ENCODE data around the gene FAM53A.

The FAM53A gene

GRCh38 chr4:1723131-1723801 is 39.2 kb upstream of the FAM53A start:
- H3K4me1 ChIP-seq (ENCODE audit: control insufficient read depth in 5 of 5, insufficient read depth in 5 of 5, low read length in 5 of 5) = peaks cover 2 to 67% (median 56%) of the 10 kb centered on the region in 5 donors
- H3K9me3 ChIP-seq (ENCODE audit: control insufficient read depth in 5 of 5, low read length in 5 of 5) = no peaks in the 10 kb centered on the region
- H3K36me3 ChIP-seq (ENCODE audit: control insufficient read depth in 5 of 5, insufficient read depth in 5 of 5, low read length in 5 of 5) = peaks cover 0 to 18% (median 8%) of the 10 kb centered on the region in 5 donors
- H3K4me3 ChIP-seq (ENCODE audit: low read depth in 1 of 5, low read length in 5 of 5) = peak overlapping the region in 1 of 5 donors; percentile 59
- no peak overlapping the region for H3K27ac ChIP-seq (ENCODE audit: low read depth, low read length)
- H3K27me3 ChIP-seq (ENCODE audit: control insufficient read depth in 5 of 5, insufficient read depth in 4 of 5, low read length in 5 of 5) = no peaks in the 10 kb centered on the region
- H3K9ac ChIP-seq (ENCODE audit: low read length in 5 of 5) = peak overlapping the region in 1 of 5 donors; percentile 35

- Histone ChIP-seq H3K4me1 (ENCODE audit: control insufficient read depth in 5 of 5, insufficient read depth in 5 of 5, low read length in 5 of 5) (peaks cover 2 to 66% (median 52%) of the 10 kb centered on the region in 5 donors), H3K9me3 (ENCODE audit: control insufficient read depth in 5 of 5, low read length in 5 of 5) (no peaks in the 10 kb centered on the region), H3K9ac (ENCODE audit: low read length in 5 of 5) (peak overlapping the region in 1 of 5 donors; percentile 53), H3K4me3 (ENCODE audit: low read depth in 1 of 5, low read length in 5 of 5) (no peak overlapping the region), H3K27me3 (ENCODE audit: control insufficient read depth in 5 of 5, insufficient read depth in 4 of 5, low read length in 5 of 5) (no peaks in the 10 kb centered on the region), H3K27ac (ENCODE audit: low read depth, low read length) (no peak overlapping the region), H3K36me3 (ENCODE audit: control insufficient read depth in 5 of 5, insufficient read depth in 5 of 5, low read length in 5 of 5) (peaks cover 0 to 21% (median 12%) of the 10 kb centered on the region in 5 donors)
Observed at GRCh38 chr4:1722551-1723118, 38.5 kb upstream of the FAM53A start.

DNA sequence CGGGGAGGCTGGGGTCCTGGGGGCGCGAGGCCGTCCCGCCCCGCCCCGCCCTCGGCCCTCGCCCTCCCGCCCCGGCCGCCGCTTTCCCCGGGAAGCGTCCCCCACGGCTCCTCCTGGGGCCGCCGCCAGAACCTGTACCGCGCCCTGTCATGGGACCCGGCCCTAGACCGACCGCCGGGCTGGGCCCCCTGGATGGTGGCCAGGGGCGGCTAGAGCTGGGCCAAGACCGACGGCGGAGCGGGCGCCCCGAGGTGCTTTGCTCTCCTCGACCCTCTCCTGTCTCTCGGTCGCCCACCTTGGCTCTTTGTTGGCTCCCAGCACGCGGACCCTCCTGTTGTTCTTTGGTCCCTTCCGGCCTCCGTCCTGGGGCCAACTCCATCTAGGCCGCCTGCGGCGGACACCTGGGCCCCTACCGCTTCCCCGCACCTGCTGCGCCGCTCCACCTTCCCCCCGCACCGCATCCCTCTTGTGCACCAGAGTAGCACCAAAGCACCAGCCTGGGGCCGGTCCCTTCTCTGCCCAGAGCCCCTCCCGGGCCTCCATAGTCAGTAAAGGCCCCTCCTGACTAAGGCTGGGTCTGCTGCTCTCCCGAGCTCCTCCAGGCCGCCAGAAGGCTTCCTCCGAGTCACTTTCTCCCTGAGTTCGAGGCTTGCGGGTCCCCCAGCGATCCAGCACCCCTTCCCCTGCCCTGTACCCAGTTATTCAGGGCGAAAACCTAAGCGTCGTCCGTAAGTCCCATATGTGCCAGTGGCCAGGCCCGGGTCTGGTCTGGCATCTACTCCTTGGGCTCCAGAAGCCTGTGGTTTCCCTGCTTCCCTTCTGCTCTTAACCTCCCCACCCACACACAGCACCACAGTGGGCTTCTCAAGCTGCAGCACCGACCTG is 37.8 kb upstream of the FAM53A start:
- Histone ChIP-seq H3K36me3 (ENCODE audit: control insufficient read depth in 5 of 5, insufficient read depth in 5 of 5, low read length in 5 of 5) (peaks cover 0 to 29% (median 15%) of the 10 kb centered on the region in 5 donors), H3K4me3 (ENCODE audit: low read depth in 1 of 5, low read length in 5 of 5) (peak overlapping the region in 3 of 5 donors; percentile 39 to 84 (median 48)), H3K4me1 (ENCODE audit: control insufficient read depth in 5 of 5, insufficient read depth in 5 of 5, low read length in 5 of 5) (peaks cover 2 to 59% (median 47%) of the 10 kb centered on the region in 5 donors), H3K27ac (ENCODE audit: low read depth, low read length) (no peak overlapping the region), H3K9me3 (ENCODE audit: control insufficient read depth in 5 of 5, low read length in 5 of 5) (no peaks in the 10 kb centered on the region), H3K9ac (ENCODE audit: low read length in 5 of 5) (peak overlapping the region in 3 of 5 donors; percentile 0 to 53 (median 47)), H3K27me3 (ENCODE audit: control insufficient read depth in 5 of 5, insufficient read depth in 4 of 5, low read length in 5 of 5) (no peaks in the 10 kb centered on the region)

- no peaks in the 10 kb centered on the region for H3K27me3 ChIP-seq (ENCODE audit: control insufficient read depth in 5 of 5, insufficient read depth in 4 of 5, low read length in 5 of 5)
- peaks cover 0 to 36% (median 21%) of the 10 kb centered on the region in 5 donors for H3K36me3 ChIP-seq (ENCODE audit: control insufficient read depth in 5 of 5, insufficient read depth in 5 of 5, low read length in 5 of 5)
- H3K27ac ChIP-seq (ENCODE audit: low read depth, low read length) = peak within 1 kb of the TSS; percentile 72
- no peaks in the 10 kb centered on the region for H3K9me3 ChIP-seq (ENCODE audit: control insufficient read depth in 5 of 5, low read length in 5 of 5)
- H3K4me1 ChIP-seq (ENCODE audit: control insufficient read depth in 5 of 5, insufficient read depth in 5 of 5, low read length in 5 of 5) = peaks cover 2 to 51% (median 40%) of the 10 kb centered on the region in 5 donors
- H3K9ac ChIP-seq (ENCODE audit: low read length in 5 of 5) = peak within 1 kb of the TSS in 4 of 5 donors; percentile 70 to 90 (median 84)
- peak within 1 kb of the TSS; percentile 64 to 88 (median 79) for H3K4me3 ChIP-seq (ENCODE audit: low read depth in 1 of 5, low read length in 5 of 5)
Observed at GRCh38 chr4:1721003-1721665, 37.0 kb upstream of the FAM53A start, which contains the start of the genes TACC3 and TMEM129. TSS of gene TACC3 (plus strand) at chr4:1721521. CDS start at chr4:1723422, 1,901 bp downstream. TSS of gene TMEM129 (minus strand) at chr4:1721323. CDS start at chr4:1720837, 486 bp downstream.

DNA sequence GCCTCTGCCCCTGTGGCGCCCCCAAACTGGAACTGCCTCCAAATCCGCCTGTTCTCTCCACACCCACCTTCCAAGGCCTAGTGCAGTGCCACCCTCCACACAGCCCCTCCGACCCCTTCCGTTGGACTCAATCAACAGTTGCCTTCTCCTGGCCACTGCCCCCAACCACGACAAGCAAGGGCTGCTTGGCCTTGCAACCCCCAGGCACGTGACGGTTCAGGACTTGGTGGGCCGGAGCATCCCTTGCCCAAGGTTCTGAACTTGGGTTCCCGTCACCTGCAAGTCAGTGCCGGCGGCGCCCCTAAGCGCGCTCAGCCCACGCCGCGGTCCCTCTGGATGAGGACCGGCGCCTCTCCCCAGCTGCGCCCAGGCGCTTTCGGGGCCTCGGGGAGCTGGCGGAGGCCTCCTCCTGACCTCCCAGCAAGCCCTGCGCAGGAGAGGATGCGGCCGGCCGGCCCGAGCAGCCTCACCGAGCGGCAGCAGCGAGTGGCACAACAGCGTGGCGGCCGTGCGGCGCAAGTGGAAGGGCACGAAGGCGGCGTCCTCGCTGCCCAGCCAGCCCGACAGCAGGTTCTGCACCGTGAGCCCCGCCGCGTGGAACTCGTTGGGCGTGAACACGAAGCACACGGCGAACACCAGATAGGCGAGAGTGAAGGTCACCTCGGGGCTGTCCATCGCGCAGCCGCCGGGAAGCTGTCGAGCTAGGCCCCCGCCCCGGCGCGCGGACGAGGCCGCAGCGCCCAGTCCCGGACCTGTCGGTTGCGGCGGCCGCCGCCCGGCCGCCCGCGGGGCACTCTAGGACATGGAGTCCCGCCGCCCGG is 36.3 kb upstream of the FAM53A start:
- Histone ChIP-seq H3K9ac (ENCODE audit: low read length in 5 of 5) (peak overlapping the region in 4 of 5 donors; percentile 70 to 90 (median 84)), H3K27ac (ENCODE audit: low read depth, low read length) (peak overlapping the region; percentile 72), H3K4me1 (ENCODE audit: control insufficient read depth in 5 of 5, insufficient read depth in 5 of 5, low read length in 5 of 5) (peaks cover 2 to 50% (median 40%) of the 10 kb centered on the region in 5 donors), H3K36me3 (ENCODE audit: control insufficient read depth in 5 of 5, insufficient read depth in 5 of 5, low read length in 5 of 5) (peaks cover 0 to 37% (median 22%) of the 10 kb centered on the region in 5 donors), H3K9me3 (ENCODE audit: control insufficient read depth in 5 of 5, low read length in 5 of 5) (no peaks in the 10 kb centered on the region), H3K27me3 (ENCODE audit: control insufficient read depth in 5 of 5, insufficient read depth in 4 of 5, low read length in 5 of 5) (no peaks in the 10 kb centered on the region), H3K4me3 (ENCODE audit: low read depth in 1 of 5, low read length in 5 of 5) (peak overlapping the region; percentile 64 to 88 (median 79))

DNA sequence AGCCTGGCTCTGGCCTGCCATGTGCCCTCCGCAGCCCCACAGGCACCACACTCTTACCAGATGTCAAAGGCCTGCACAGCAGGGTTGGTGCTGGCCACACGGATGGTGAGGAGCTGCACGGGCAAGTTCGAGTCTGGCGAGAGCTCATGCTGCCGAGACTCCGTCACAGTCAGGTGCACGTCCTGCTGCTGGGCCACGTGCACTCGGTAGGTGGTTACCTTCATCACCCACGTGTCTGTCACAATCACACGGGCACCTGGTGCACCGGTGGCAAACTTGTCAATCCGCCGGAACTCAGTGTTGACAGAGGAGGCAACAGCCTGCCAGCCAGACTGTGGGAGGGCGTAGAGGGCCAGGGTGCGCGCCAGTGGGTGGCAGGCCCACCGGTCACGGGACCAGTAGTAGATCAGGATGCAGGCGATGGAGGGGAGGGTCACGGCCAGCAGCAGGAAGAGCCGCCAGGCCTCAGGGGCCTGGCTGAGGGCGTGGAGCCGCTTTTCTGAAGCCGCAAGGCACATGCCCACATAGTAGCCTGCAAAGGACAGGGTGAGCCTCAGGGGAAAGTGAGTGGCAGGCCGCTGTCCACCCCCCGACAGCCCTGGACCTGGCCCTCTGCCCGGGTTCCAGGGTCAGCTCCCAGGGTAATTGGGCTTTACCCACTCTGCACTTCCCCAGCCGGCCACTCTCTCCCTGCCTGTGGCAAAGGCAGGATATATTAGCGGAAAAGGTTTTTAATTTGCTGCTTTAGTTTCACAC is 34.2 kb upstream of the FAM53A start:
- Histone ChIP-seq H3K36me3 (ENCODE audit: control insufficient read depth in 5 of 5, insufficient read depth in 5 of 5, low read length in 5 of 5) (peaks cover 0 to 31% (median 20%) of the 10 kb centered on the region in 5 donors), H3K27me3 (ENCODE audit: control insufficient read depth in 5 of 5, insufficient read depth in 4 of 5, low read length in 5 of 5) (no peaks in the 10 kb centered on the region), H3K9me3 (ENCODE audit: control insufficient read depth in 5 of 5, low read length in 5 of 5) (no peaks in the 10 kb centered on the region), H3K4me3 (ENCODE audit: low read depth in 1 of 5, low read length in 5 of 5) (no peak overlapping the region), H3K4me1 (ENCODE audit: control insufficient read depth in 5 of 5, insufficient read depth in 5 of 5, low read length in 5 of 5) (peaks cover 2 to 56% (median 54%) of the 10 kb centered on the region in 5 donors), H3K9ac (ENCODE audit: low read length in 5 of 5) (peak overlapping the region in 1 of 5 donors; percentile 52), H3K27ac (ENCODE audit: low read depth, low read length) (peak overlapping the region; percentile 23)

GRCh38 chr4:1717129-1718094 is 33.3 kb upstream of the FAM53A start:
- Histone ChIP-seq H3K9ac (ENCODE audit: low read length in 5 of 5) (no peak overlapping the region), H3K36me3 (ENCODE audit: control insufficient read depth in 5 of 5, insufficient read depth in 5 of 5, low read length in 5 of 5) (peaks cover 0 to 31% (median 20%) of the 10 kb centered on the region in 5 donors), H3K4me1 (ENCODE audit: control insufficient read depth in 5 of 5, insufficient read depth in 5 of 5, low read length in 5 of 5) (peaks cover 9 to 54% (median 54%) of the 10 kb centered on the region in 5 donors), H3K27ac (ENCODE audit: low read depth, low read length) (no peak overlapping the region), H3K9me3 (ENCODE audit: control insufficient read depth in 5 of 5, low read length in 5 of 5) (no peaks in the 10 kb centered on the region), H3K4me3 (ENCODE audit: low read depth in 1 of 5, low read length in 5 of 5) (no peak overlapping the region), H3K27me3 (ENCODE audit: control insufficient read depth in 5 of 5, insufficient read depth in 4 of 5, low read length in 5 of 5) (peaks cover 0 to 3% (median 0%) of the 10 kb centered on the region in 5 donors)
